Occipital lobe (tissue), 2 donors: ENCODE results near the gene PAGE4. TPM values are rescaled to one million over a fixed set of nuclear protein-coding genes. Genes with fewer than 3 reads are reported as not detected.

Experiments
- DNase-seq: peaks from one replicate; lab custom pipeline; 2025; lab: John Stamatoyannopoulos, UW
- total RNA-seq: library from RNA; depleted of rRNA; stranded (reverse); fragments of >200 nt; gene quantifications from one replicate; pipeline ENCODE4 v1.2.3, GENCODE V29; 2014

PAGE4 gene
- total RNA-seq, 1 donor from 2014 or later = not detected

- no peak for DNase-seq
Observed at GRCh38 chrX:49868739-49869138, 39.6 kb downstream of the PAGE4 start.

GRCh38 chrX:49876750-49877149, 47.6 kb downstream of the PAGE4 start:
- no peak for DNase-seq

- no peak for DNase-seq
Observed at GRCh38 chrX:49877397-49878101, 48.4 kb downstream of the PAGE4 start.

- DNase-seq = no peak
Observed at GRCh38 chrX:49878128-49878833, 49.2 kb downstream of the PAGE4 start.

GRCh38 chrX:49878834-49879655, 49.9 kb downstream of the PAGE4 start, which contains the start of gene USP27X:
Gene USP27X (plus strand): TSS chrX:49879484. CDS start chrX:49880308, 824 bp downstream.
- DNase-seq = peak; percentile 58

GRCh38 chrX:49879656-49880277, 50.7 kb downstream of the PAGE4 start:
- DNase-seq = no peak

- no peak for DNase-seq
Observed at GRCh38 chrX:49880668-49881067, 51.6 kb downstream of the PAGE4 start.

Other genes starting within 250 kb of the PAGE4 start
- not detected for gene GAGE12H, start 249.4 kb upstream of the PAGE4 start, total RNA-seq
- gene GAGE2A, start 239.8 kb upstream of the PAGE4 start, total RNA-seq = not detected
- gene GAGE1, start 230.3 kb upstream of the PAGE4 start, total RNA-seq = not detected
- not detected for gene PAGE1, start 133.3 kb upstream of the PAGE4 start, total RNA-seq
- gene USP27X, start 50.2 kb downstream of the PAGE4 start, total RNA-seq = 15.4 TPM
- 3.1 TPM for gene CLCN5, start 93.3 kb downstream of the PAGE4 start, total RNA-seq